Measurements from ENCODE around the gene IL5. TPM values are rescaled to one million over a fixed set of nuclear protein-coding genes. Genes with fewer than 3 reads are reported as not detected.

IL5 gene
- total and polyA plus RNA-seq, 2 donors (not counting 3 experiments of a cell fraction or from before 2014, with no cell fraction given) = not detected

DNA sequence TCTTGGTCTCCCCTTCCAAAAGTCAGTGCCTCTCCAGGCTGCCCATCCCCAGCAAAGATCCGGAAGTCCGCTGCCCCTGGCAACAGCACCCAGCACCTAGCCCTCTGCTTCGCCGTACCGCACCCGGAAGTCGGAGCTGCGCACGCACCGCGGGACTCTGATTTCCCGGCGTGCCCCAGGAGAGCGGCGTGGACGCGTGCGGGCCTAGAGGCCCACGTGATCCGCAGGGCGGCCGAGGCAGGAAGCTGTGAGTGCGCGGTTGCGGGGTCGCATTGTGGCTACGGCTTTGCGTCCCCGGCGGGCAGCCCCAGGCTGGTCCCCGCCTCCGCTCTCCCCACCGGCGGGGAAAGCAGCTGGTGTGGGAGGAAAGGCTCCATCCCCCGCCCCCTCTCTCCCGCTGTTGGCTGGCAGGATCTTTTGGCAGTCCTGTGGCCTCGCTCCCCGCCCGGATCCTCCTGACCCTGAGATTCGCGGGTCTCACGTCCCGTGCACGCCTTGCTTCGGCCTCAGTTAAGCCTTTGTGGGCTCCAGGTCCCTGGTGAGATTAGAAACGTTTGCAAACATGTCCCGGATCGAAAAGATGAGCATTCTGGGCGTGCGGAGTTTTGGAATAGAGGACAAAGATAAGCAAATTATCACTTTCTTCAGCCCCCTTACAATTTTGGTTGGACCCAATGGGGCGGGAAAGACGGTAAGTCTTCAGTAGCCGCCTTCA is 13.6 kb upstream of the IL5 start, which contains the start of gene RAD50:
Gene RAD50, plus strand, starts transcription at position 215 of the 715 bp plus-strand sequence. Its CDS starts 348 bp downstream, at position 563.
- intact Hi-C loops (cut with micrococcal nuclease) = loop anchor here (1.0 kb wide), 1 partner anchor 172 kb away; no protein-coding TSS in a partner anchor
- peak; percentile 85 for FAIRE-seq
- peak; percentile 83 for DNase-seq (ENCODE audit: low read depth, low spot score)
- peak within 1 kb of the TSS; percentile 69 for H3K27ac ChIP-seq (ENCODE audit: insufficient read depth, low read depth, low read length)
- peaks cover 15% of the 10 kb centered on the region for H3K4me1 ChIP-seq (ENCODE audit: control insufficient read depth, extremely low read depth, insufficient read depth, low read length)
- H3K9ac ChIP-seq (replicated peaks; ENCODE audit: extremely low read depth, insufficient read depth, low read length) = peak within 1 kb of the TSS; percentile 89
- H3K4me2 ChIP-seq (ENCODE audit: insufficient read depth, low read length) = peak within 1 kb of the TSS; percentile 93
- POLR2A ChIA-PET = no interaction called here
- CTCF ChIA-PET = interaction anchor here (1.2 to 1.4 kb wide), 3 partner anchors 9 to 263 kb away, joined by 3 to 10 read pairs (median 4); no protein-coding TSS in a partner anchor
- H3K27me3 ChIP-seq (ENCODE audit: control insufficient read depth in 2 of 2, insufficient read depth in 2 of 2, low read length in 2 of 2) = no peaks in the 10 kb centered on the region
- TF ChIP-seq, protein P1, sequence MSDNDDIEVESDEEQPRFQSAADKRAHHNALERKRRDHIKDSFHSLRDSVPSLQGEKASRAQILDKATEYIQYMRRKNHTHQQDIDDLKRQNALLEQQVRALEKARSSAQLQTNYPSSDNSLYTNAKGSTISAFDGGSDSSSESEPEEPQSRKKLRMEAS (IDR thresholded peaks at IDR 0.05; ENCODE audit: insufficient read depth, insufficient read length) = peak; percentile 96
- TF ChIP-seq POLR2A (IDR thresholded peaks at IDR 0.05; ENCODE audit: low read depth, low read length) (peak; percentile 88), MYC (IDR thresholded peaks at IDR 0.05; ENCODE audit: low read depth, low read length) (peak; percentile 80), POLR2AphosphoS5 (IDR thresholded peaks at IDR 0.05; ENCODE audit: insufficient read depth, low read depth, low read length) (peak; percentile 90), EZH2 (IDR thresholded peaks at IDR 0.05; ENCODE audit: borderline replicate concordance, low read depth, low read length, severe bottlenecking) (no peak)
- dilution Hi-C loops (cut with MboI; ENCODE audit: extremely low pct_ligation_motif_present, low sequenced_read_pairs) = no loop called here
- peak within 1 kb of the TSS; percentile 99 for H2AFZ ChIP-seq (ENCODE audit: low read depth, low read length)
- H3K9me1 ChIP-seq (replicated peaks; ENCODE audit: control insufficient read depth, extremely low read depth, insufficient read depth, low read length) = no peaks in the 10 kb centered on the region
- H4K20me1 ChIP-seq (replicated peaks; ENCODE audit: control insufficient read depth, extremely low read depth, insufficient read depth, low read length) = no peaks in the 10 kb centered on the region
- TSS peak; percentile 90 for BruUV-seq (replicated peaks)
- H3K4me3 ChIP-seq (replicated peaks in 1 of 3; ENCODE audit: insufficient read depth in 1 of 3, low read depth in 1 of 3, low read length in 3 of 3) = peak within 1 kb of the TSS; percentile 63 to 90 (median 64)
- peaks cover 0 to 4% of the 10 kb centered on the region in 2 experiments for H3K36me3 ChIP-seq (ENCODE audit: control insufficient read depth in 2 of 2, extremely low read depth in 1 of 2, insufficient read depth in 2 of 2, low read length in 2 of 2)
- peaks cover 4% of the 10 kb centered on the region for H3K79me2 ChIP-seq (ENCODE audit: control insufficient read depth, insufficient read depth, low read length)
- H3K9me3 ChIP-seq (replicated peaks; ENCODE audit: control insufficient read depth, insufficient read depth, low read length) = no peaks in the 10 kb centered on the region

Data from endothelial cell of umbilical vein (primary cell).